T-cell (primary cell): ENCODE measurements around the gene PNMA8C. TPM values are rescaled to one million over a fixed set of nuclear protein-coding genes. Genes with fewer than 3 reads are reported as not detected.

Experiments used
- ATAC-seq, 4 experiments: fragments of 200-7000 bp in 3 of 4; fragments of 150-1000 bp in 1 of 4; cut with Tn5 transposase; replicated peaks in 1 of 4; 1 replicate in 3 of 4; 2 replicates in 1 of 4; pipeline ENCODE4 v1.10.0; 2021; ENCODE audit warnings: moderate library complexity in 3 of 4, mild to moderate bottlenecking in 2 of 4, moderate number of reproducible peaks in 1 of 4
- CTCF ChIA-PET, 2 donors: fragments of 300-600 bp; sonication (Branson Sonifier 250); formaldehyde crosslinking; loops; one replicate each; lab custom pipeline; 2022; ENCODE audit warnings: antibody characterized with exemption in 2 of 2; lab: Charles Lee
- POLR2A ChIA-PET, 2 donors: fragments of 300-600 bp; sonication (Branson Sonifier 250); formaldehyde crosslinking; loops; one replicate each; lab custom pipeline; 2022; ENCODE audit warnings: antibody characterized with exemption in 2 of 2; lab: Charles Lee
- DNase-seq, 35 experiments: peaks; one replicate each; pipeline versions ENCODE4 v3.0.0 to v3.0.0-alpha.2; 2013 to 2023
- H3K27ac ChIP-seq: one replicate; pipeline ENCODE4 v1.5.1; 2013; ENCODE audit warnings: low read length
- H3K27me3 ChIP-seq, 2 experiments: replicated peaks in 1 of 2; 1 replicate in 1 of 2; 2 replicates in 1 of 2; pipeline versions ENCODE4 v1.6.1 to v1.7.0; 2013; ENCODE audit warnings: low read length in 1 of 2, mixed read lengths in 1 of 2; ENCODE audit not compliant: control insufficient read depth in 2 of 2, insufficient read depth in 2 of 2; ENCODE audit errors: extremely low read depth in 1 of 2
- H3K36me3 ChIP-seq, 2 donors: 1 replicate in 1 of 2; 2 replicates in 1 of 2; pipeline versions ENCODE4 v1.6.1 to v1.7.0; 2013; ENCODE audit warnings: low read length in 1 of 2; ENCODE audit not compliant: control insufficient read depth in 2 of 2, insufficient read depth in 1 of 2; ENCODE audit errors: extremely low read depth in 1 of 2
- H3K4me1 ChIP-seq, 2 experiments: 1 replicate in 1 of 2; 2 replicates in 1 of 2; pipeline versions ENCODE4 v1.6.1 to v1.7.0; 2013; ENCODE audit warnings: low read length in 2 of 2, mixed read lengths in 1 of 2; ENCODE audit not compliant: insufficient read depth in 2 of 2, control insufficient read depth in 1 of 2; ENCODE audit errors: extremely low read depth in 1 of 2
- H3K4me3 ChIP-seq, 2 donors: 1 replicate in 1 of 2; 2 replicates in 1 of 2; pipeline versions ENCODE4 v1.5.1 to v1.7.0; 2013; ENCODE audit warnings: mild to moderate bottlenecking in 2 of 2, low read length in 1 of 2, moderate library complexity in 1 of 2; ENCODE audit not compliant: control insufficient read depth in 1 of 2; ENCODE audit errors: extremely low read depth in 1 of 2
- H3K9me3 ChIP-seq: 2 replicates; pipeline ENCODE4 v1.7.0; 2013
- H3K27ac Mint-ChIP-seq, 2 donors: one replicate each; pipeline ENCODE4 v1.8.0; 2020 to 2021; ENCODE audit warnings: mild to moderate bottlenecking in 2 of 2, mixed read lengths in 2 of 2
- H3K27me3 Mint-ChIP-seq, 2 donors: one replicate each; pipeline ENCODE4 v1.8.0; 2021 to 2022; ENCODE audit warnings: mixed read lengths in 2 of 2
- H3K36me3 Mint-ChIP-seq: one replicate; pipeline ENCODE4 v1.8.0; 2021; ENCODE audit warnings: mixed read lengths
- H3K4me1 Mint-ChIP-seq, 3 donors: one replicate each; pipeline ENCODE4 v1.8.0; 2020 to 2022; ENCODE audit warnings: mixed read lengths in 3 of 3, mild to moderate bottlenecking in 1 of 3
- H3K4me3 Mint-ChIP-seq, 3 donors: one replicate each; pipeline ENCODE4 v1.8.0; 2020 to 2022; ENCODE audit warnings: mild to moderate bottlenecking in 3 of 3, mixed read lengths in 3 of 3, moderate library complexity in 3 of 3
- H3K9me3 Mint-ChIP-seq, 3 donors: one replicate each; pipeline ENCODE4 v1.8.0; 2020 to 2022; ENCODE audit warnings: mixed read lengths in 3 of 3
- WGBS: methylation state at CpG from one replicate; pipeline ENCODE4 v1.1.5; 2013; ENCODE audit warnings: missing lambda C conversion rate; ENCODE audit not compliant: insufficient coverage; 5-methylcytosine and 5-hydroxymethylcytosine counted together
- total RNA-seq, 35 experiments: library from RNA in 6 of 35; stranded (reverse) in 6 of 35; fragments of 120-200 nt in 1 of 35; gene quantifications; one replicate each; pipeline versions ENCODE4 v1.2.1 to v1.2.4 and lab custom pipeline; 2013 to 2026

The PNMA8C gene
- total RNA-seq, 5 donors from 2014 or later (not counting 1 experiment from before 2014, with no cell fraction given): not detected

- 77% methylated on average over 2 of the region's 10 CpGs for WGBS
- Mint-ChIP-seq H3K36me3 (no peaks in the 10 kb centered on the region), H3K27me3 (peaks cover 51 to 60% of the 10 kb centered on the region in 2 donors), H3K9me3 (no peaks in the 10 kb centered on the region), H3K4me1 (peaks cover 0 to 14% (median 4%) of the 10 kb centered on the region in 3 donors), H3K27ac (no peak overlapping the region), H3K4me3 (no peak overlapping the region)
- H3K27ac ChIP-seq: no peak overlapping the region
- no peak overlapping the region for H3K4me3 ChIP-seq
- H3K4me1 ChIP-seq: peaks cover 0 to 10% of the 10 kb centered on the region in 2 experiments
- H3K9me3 ChIP-seq: no peaks in the 10 kb centered on the region
- ATAC-seq (no peak), DNase-seq (no peak)
- H3K36me3 ChIP-seq: no peaks in the 10 kb centered on the region
- ChIA-PET POLR2A (no interaction called here), CTCF (no interaction called here)
- H3K27me3 ChIP-seq: peaks cover 2 to 57% of the 10 kb centered on the region in 2 experiments
Measured at GRCh38 chr19:46470376-46470775, 41.6 kb upstream of the PNMA8C start.

GRCh38 chr19:46469541-46470185 is 40.9 kb upstream of the PNMA8C start:
- Mint-ChIP-seq H3K4me1 (peaks cover 0 to 14% (median 4%) of the 10 kb centered on the region in 3 donors), H3K4me3 (no peak overlapping the region), H3K27me3 (peaks cover 57 to 58% of the 10 kb centered on the region in 2 donors), H3K36me3 (no peaks in the 10 kb centered on the region), H3K9me3 (no peaks in the 10 kb centered on the region), H3K27ac (no peak overlapping the region)
- 84% methylated on average over 12 of the region's 18 CpGs for WGBS
- ATAC-seq: no peak
- ChIA-PET CTCF (no interaction called here), POLR2A (no interaction called here)
- Histone ChIP-seq H3K27me3 (peaks cover 2 to 53% of the 10 kb centered on the region in 2 experiments), H3K9me3 (no peaks in the 10 kb centered on the region), H3K4me1 (peaks cover 0 to 10% of the 10 kb centered on the region in 2 experiments), H3K36me3 (no peaks in the 10 kb centered on the region), H3K4me3 (no peak overlapping the region), H3K27ac (no peak overlapping the region)
- DNase-seq: no peak

- ChIA-PET CTCF (no interaction called here), POLR2A (interaction anchor here in 1 of 2 donors (0.5 kb wide), 1 partner anchor 127 kb away, joined by 3 read pairs; no protein-coding TSS in a partner anchor)
- H3K4me1 ChIP-seq: peaks cover 0 to 9% of the 10 kb centered on the region in 2 experiments
- no peaks in the 10 kb centered on the region for H3K36me3 Mint-ChIP-seq
- no peak overlapping the region for H3K27ac ChIP-seq
- H3K27ac Mint-ChIP-seq: no peak overlapping the region
- H3K9me3 Mint-ChIP-seq: no peaks in the 10 kb centered on the region
- peaks cover 0 to 10% (median 4%) of the 10 kb centered on the region in 3 donors for H3K4me1 Mint-ChIP-seq
- ATAC-seq (no peak), DNase-seq (no peak)
- no peak overlapping the region for H3K4me3 Mint-ChIP-seq
- no peak overlapping the region for H3K4me3 ChIP-seq
- H3K27me3 ChIP-seq: peaks cover 0 to 38% of the 10 kb centered on the region in 2 experiments
- H3K27me3 Mint-ChIP-seq: peaks cover 33 to 38% of the 10 kb centered on the region in 2 donors
- 27% methylated on average over 8 of the region's 15 CpGs for WGBS
- H3K9me3 ChIP-seq: no peaks in the 10 kb centered on the region
- no peaks in the 10 kb centered on the region for H3K36me3 ChIP-seq
Measured at GRCh38 chr19:46466536-46467196, 37.9 kb upstream of the PNMA8C start.

- no peak for ATAC-seq
- H3K27me3 ChIP-seq: peaks cover 0 to 29% of the 10 kb centered on the region in 2 experiments
- Mint-ChIP-seq H3K4me3 (no peak overlapping the region), H3K27me3 (peaks cover 23 to 24% of the 10 kb centered on the region in 2 donors), H3K36me3 (no peaks in the 10 kb centered on the region), H3K9me3 (no peaks in the 10 kb centered on the region), H3K27ac (no peak overlapping the region), H3K4me1 (peaks cover 0 to 10% (median 4%) of the 10 kb centered on the region in 3 donors)
- POLR2A ChIA-PET: no interaction called here
- no peaks in the 10 kb centered on the region for H3K9me3 ChIP-seq
- H3K4me1 ChIP-seq: no peaks in the 10 kb centered on the region
- no peak for DNase-seq
- CTCF ChIA-PET: no interaction called here
- H3K27ac ChIP-seq: no peak overlapping the region
- no CpG with 5 or more reads among the region's 7 CpGs for WGBS
- H3K36me3 ChIP-seq: no peaks in the 10 kb centered on the region
- H3K4me3 ChIP-seq: no peak overlapping the region
Measured at GRCh38 chr19:46463516-46463915, 34.8 kb upstream of the PNMA8C start.

GRCh38 chr19:46461537-46461936 is 32.8 kb upstream of the PNMA8C start:
- DNase-seq (no peak), ATAC-seq (no peak)
- Histone ChIP-seq H3K4me3 (no peak overlapping the region), H3K4me1 (no peaks in the 10 kb centered on the region), H3K27me3 (peaks cover 0 to 38% of the 10 kb centered on the region in 2 experiments), H3K36me3 (no peaks in the 10 kb centered on the region), H3K9me3 (no peaks in the 10 kb centered on the region), H3K27ac (no peak overlapping the region)
- Mint-ChIP-seq H3K4me3 (no peak overlapping the region), H3K27ac (no peak overlapping the region), H3K9me3 (no peaks in the 10 kb centered on the region), H3K36me3 (no peaks in the 10 kb centered on the region), H3K4me1 (peaks cover 0 to 4% (median under 1%) of the 10 kb centered on the region in 3 donors), H3K27me3 (peaks cover 20% of the 10 kb centered on the region in 2 donors)
- POLR2A ChIA-PET: no interaction called here
- no CpG with 5 or more reads among the region's 2 CpGs for WGBS
- CTCF ChIA-PET: no interaction called here

- peaks cover 23 to 26% of the 10 kb centered on the region in 2 donors for H3K27me3 Mint-ChIP-seq
- peaks cover 0 to 42% of the 10 kb centered on the region in 2 experiments for H3K27me3 ChIP-seq
- H3K27ac ChIP-seq: no peak overlapping the region
- 60% methylated on average over 1 of the region's 1 CpG for WGBS
- no peaks in the 10 kb centered on the region for H3K36me3 ChIP-seq
- H3K27ac Mint-ChIP-seq: no peak overlapping the region
- H3K4me1 Mint-ChIP-seq: no peaks in the 10 kb centered on the region
- H3K4me3 Mint-ChIP-seq: no peak overlapping the region
- CTCF ChIA-PET: no interaction called here
- POLR2A ChIA-PET: no interaction called here
- DNase-seq (no peak), ATAC-seq (no peak)
- no peaks in the 10 kb centered on the region for H3K4me1 ChIP-seq
- H3K4me3 ChIP-seq: no peak overlapping the region
- H3K9me3 ChIP-seq: no peaks in the 10 kb centered on the region
- H3K9me3 Mint-ChIP-seq: no peaks in the 10 kb centered on the region
- no peaks in the 10 kb centered on the region for H3K36me3 Mint-ChIP-seq
Measured at GRCh38 chr19:46460981-46461380, 32.2 kb upstream of the PNMA8C start.
